Central memory CD8-positive, alpha-beta T cell (primary cell): ENCODE measurements around the gene GYPA.
"Not testable (repeated sequence)": the region's sequence is repeated elsewhere in the genome, so short reads cannot be mapped to it uniquely, and the experiment has no call there.

Experiments used
- ATAC-seq: fragments of 150-1000 bp; cut with Tn5 transposase; replicated peaks from 2 replicates; pipeline ENCODE4 v1.10.0; 2022; ENCODE audit warnings: mild to moderate bottlenecking, moderate FRiP score, moderate number of reproducible peaks; ENCODE audit not compliant: poor library complexity, severe bottlenecking; ENCODE audit errors: extremely low read depth
- DNase-seq, 2 donors: peaks; one replicate each; pipeline ENCODE4 v3.0.0; 2021; ENCODE audit warnings: low spot score in 2 of 2
- H3K27ac Mint-ChIP-seq: one replicate; pipeline ENCODE4 v1.8.0; 2022; ENCODE audit warnings: low read depth, mild to moderate bottlenecking, moderate library complexity, mixed read lengths
- H3K27me3 Mint-ChIP-seq: one replicate; pipeline ENCODE4 v1.8.0; 2022; ENCODE audit warnings: mixed read lengths
- H3K36me3 Mint-ChIP-seq: one replicate; pipeline ENCODE4 v1.8.0; 2022; ENCODE audit warnings: mild to moderate bottlenecking, moderate library complexity, mixed read lengths; ENCODE audit not compliant: insufficient read depth
- H3K4me1 Mint-ChIP-seq: one replicate; pipeline ENCODE4 v1.8.0; 2022; ENCODE audit warnings: mixed read lengths
- H3K4me3 Mint-ChIP-seq: one replicate; pipeline ENCODE4 v1.8.0; 2022; ENCODE audit warnings: mild to moderate bottlenecking, moderate library complexity, mixed read lengths
- H3K9me3 Mint-ChIP-seq: one replicate; pipeline ENCODE4 v1.8.0; 2022; ENCODE audit warnings: mixed read lengths

GYPA gene

DNA sequence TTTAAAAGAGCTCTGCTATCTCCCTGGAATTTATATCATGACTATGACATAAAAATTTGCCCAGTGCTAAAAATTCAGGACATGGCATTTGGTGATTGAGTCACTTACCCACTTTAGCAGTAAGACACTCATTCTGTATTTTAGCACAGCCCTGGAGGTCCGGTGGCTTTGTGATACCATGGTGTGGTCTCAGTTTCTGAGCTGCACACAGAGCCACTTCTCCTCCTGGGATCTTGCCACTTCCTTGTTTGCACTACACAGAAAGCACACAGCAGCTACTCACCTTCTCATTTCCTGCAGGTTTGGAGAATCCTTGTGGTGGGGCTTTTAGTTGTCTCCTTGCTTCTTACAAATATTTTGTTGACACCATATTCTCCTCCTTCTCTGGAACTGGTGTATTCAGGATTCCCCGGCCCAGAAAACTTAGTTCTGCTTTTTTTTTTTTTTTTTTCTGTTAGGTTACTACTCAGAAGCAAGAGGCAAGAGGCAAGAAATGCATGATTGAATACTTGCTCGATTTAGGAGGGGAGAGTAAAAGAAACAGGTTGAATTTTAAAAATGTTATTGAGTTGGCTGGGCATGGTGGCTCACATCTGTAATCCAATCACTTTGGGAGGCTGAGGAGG is 80.2 kb downstream of the GYPA start:
- H3K4me3 Mint-ChIP-seq, ATAC-seq, H3K36me3 Mint-ChIP-seq, DNase-seq, H3K27ac Mint-ChIP-seq, H3K27me3 Mint-ChIP-seq, H3K4me1 Mint-ChIP-seq: not testable (repeated sequence)
- H3K9me3 Mint-ChIP-seq = peaks cover 13% of the 10 kb centered on the region
